Esophagus squamous epithelium (tissue), 5 donors: Measurements from ENCODE around the gene TCF12. TPM values are rescaled to one million over a fixed set of nuclear protein-coding genes. Genes with fewer than 3 reads are reported as not detected.

Experiments used
- DNase-seq: peaks from one replicate; lab custom pipeline; 2025; lab: John Stamatoyannopoulos, UW
- H3K27ac ChIP-seq, 4 donors: fragments of 200-600 bp; sonication (generic); one replicate each; pipeline ENCODE4 v1.5.1; 2016 to 2019; ENCODE audit warnings: mild to moderate bottlenecking in 1 of 4
- H3K27me3 ChIP-seq, 4 donors: fragments of 200-600 bp; sonication (generic); 1 replicate in 3 of 4; 2 replicates in 1 of 4; pipeline versions ENCODE4 v1.5.1 to v1.6.0; 2017 to 2021; ENCODE audit warnings: antibody characterized with exemption in 1 of 4
- H3K36me3 ChIP-seq, 3 donors: fragments of 200-600 bp; sonication (generic); one replicate each; pipeline ENCODE4 v1.5.1; 2016 to 2019
- H3K4me1 ChIP-seq, 3 donors: fragments of 200-600 bp; sonication (generic); one replicate each; pipeline ENCODE4 v1.5.1; 2017 to 2019
- H3K4me3 ChIP-seq, 4 donors: fragments of 200-600 bp; sonication (generic); 1 replicate in 3 of 4; 2 replicates in 1 of 4; pipeline ENCODE4 v1.5.1; 2016 to 2019; ENCODE audit warnings: mild to moderate bottlenecking in 2 of 4, moderate library complexity in 1 of 4
- H3K9me3 ChIP-seq, 3 donors: fragments of 200-600 bp; sonication (generic); one replicate each; pipeline ENCODE4 v1.5.1; 2016 to 2019
- POLR2A ChIP-seq, 4 donors: fragments of 450-650 bp; IDR thresholded peaks; one replicate each; pipeline ENCODE4 v1.6.1; 2017; ENCODE audit warnings: antibody characterized with exemption in 4 of 4, mild to moderate bottlenecking in 4 of 4, moderate library complexity in 3 of 4
- WGBS, 2 donors: methylation state at CpG; one replicate each; pipeline ENCODE4 v1.1.5; 2018; 5-methylcytosine and 5-hydroxymethylcytosine counted together
- intact Hi-C: fragments of 100-400 bp; cut with DNase I; formaldehyde crosslinking; loops from one replicate; pipeline ENCODE4 v1.15.0; 2022
- total RNA-seq, 4 donors: library from RNA; depleted of rRNA; stranded (reverse); fragments of >200 nt; gene quantifications; one replicate each; pipeline ENCODE4 v1.1.0, GENCODE V29; 2016
- TF ChIP-seq, protein P1 (sequence below), 6 experiments: fragments of 450-650 bp in 4 of 6; fragments of 200-600 bp in 2 of 6; sonication (generic) in 2 of 6; IDR thresholded peaks; one replicate each; pipeline ENCODE4 v1.5.1; 2016 to 2019; ENCODE audit warnings: antibody characterized with exemption in 6 of 6, mild to moderate bottlenecking in 4 of 6, moderate library complexity in 4 of 6
- donor health status: DM: yes; HTN: yes; CAD: no.

Gene TCF12
- total RNA-seq, 4 donors from 2014 or later: 28.5 to 90.4 (median 51.3) TPM

DNA sequence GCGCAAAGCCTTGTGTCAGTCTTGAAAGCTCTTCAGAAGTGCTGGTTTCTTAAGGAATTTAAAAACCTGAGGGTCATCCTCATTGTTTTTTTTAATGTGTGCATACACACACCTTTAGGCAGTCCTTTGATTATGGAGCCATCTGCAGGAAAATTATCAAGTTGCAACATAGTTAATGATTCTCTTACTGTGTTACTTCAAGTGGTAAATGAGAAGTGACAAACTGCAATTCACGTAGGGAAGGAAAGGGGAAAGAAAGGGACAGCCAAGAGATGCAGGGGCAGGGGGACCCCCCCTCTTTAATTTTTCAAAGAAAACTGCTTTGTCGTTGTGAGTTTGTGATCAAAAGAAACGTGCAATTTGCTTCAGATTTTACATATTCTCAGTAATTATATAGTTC is 295.4 kb downstream of the TCF12 start:
- intact Hi-C loops: no loop called here
- DNase-seq: no peak
- TF ChIP-seq POLR2A (IDR thresholded peaks at IDR 0.05): no peak
- TF ChIP-seq, protein P1, sequence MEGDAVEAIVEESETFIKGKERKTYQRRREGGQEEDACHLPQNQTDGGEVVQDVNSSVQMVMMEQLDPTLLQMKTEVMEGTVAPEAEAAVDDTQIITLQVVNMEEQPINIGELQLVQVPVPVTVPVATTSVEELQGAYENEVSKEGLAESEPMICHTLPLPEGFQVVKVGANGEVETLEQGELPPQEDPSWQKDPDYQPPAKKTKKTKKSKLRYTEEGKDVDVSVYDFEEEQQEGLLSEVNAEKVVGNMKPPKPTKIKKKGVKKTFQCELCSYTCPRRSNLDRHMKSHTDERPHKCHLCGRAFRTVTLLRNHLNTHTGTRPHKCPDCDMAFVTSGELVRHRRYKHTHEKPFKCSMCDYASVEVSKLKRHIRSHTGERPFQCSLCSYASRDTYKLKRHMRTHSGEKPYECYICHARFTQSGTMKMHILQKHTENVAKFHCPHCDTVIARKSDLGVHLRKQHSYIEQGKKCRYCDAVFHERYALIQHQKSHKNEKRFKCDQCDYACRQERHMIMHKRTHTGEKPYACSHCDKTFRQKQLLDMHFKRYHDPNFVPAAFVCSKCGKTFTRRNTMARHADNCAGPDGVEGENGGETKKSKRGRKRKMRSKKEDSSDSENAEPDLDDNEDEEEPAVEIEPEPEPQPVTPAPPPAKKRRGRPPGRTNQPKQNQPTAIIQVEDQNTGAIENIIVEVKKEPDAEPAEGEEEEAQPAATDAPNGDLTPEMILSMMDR (IDR thresholded peaks at IDR 0.05): peak in 5 of 6 experiments; percentile 27 to 47 (median 32)
- no peaks in the 10 kb centered on the region for H3K27me3 ChIP-seq
- H3K4me3 ChIP-seq: no peak overlapping the region
- no peaks in the 10 kb centered on the region for H3K36me3 ChIP-seq
- H3K9me3 ChIP-seq: no peaks in the 10 kb centered on the region
- WGBS, 2 donors: 42 to 46% methylated on average over 4 of the region's 4 CpGs
- no peak overlapping the region for H3K27ac ChIP-seq
- H3K4me1 ChIP-seq: peaks cover 0 to 44% (median 18%) of the 10 kb centered on the region in 3 donors

DNA sequence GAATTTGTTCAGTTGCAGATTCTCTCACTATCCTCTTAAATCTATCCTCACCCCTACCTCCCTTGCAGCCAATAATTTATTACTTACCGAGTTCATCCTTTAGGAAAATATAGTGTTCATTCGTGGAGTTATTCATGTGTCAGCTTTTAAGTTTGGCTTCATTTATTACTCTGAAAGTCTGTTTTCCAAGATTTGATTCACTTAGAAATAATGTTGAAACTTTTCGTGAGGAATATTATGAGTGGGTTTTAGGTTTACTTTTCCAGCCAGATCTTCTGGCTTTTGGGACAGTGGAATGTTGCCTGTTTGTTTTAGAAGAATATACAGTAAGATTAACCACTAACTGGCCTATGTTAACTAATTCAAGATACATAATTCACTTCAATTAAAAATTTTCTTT is 296.9 kb downstream of the TCF12 start:
- TF ChIP-seq, protein P1 (IDR thresholded peaks at IDR 0.05): no peak
- WGBS, 2 donors: 28 to 30% methylated on average over 3 of the region's 3 CpGs
- intact Hi-C loops: no loop called here
- H3K4me3 ChIP-seq: no peak overlapping the region
- no peak for DNase-seq
- peaks cover 0 to 56% (median 18%) of the 10 kb centered on the region in 3 donors for H3K4me1 ChIP-seq
- no peaks in the 10 kb centered on the region for H3K9me3 ChIP-seq
- no peaks in the 10 kb centered on the region for H3K36me3 ChIP-seq
- no peaks in the 10 kb centered on the region for H3K27me3 ChIP-seq
- peak overlapping the region in 1 of 4 donors; percentile 38 for H3K27ac ChIP-seq

DNA sequence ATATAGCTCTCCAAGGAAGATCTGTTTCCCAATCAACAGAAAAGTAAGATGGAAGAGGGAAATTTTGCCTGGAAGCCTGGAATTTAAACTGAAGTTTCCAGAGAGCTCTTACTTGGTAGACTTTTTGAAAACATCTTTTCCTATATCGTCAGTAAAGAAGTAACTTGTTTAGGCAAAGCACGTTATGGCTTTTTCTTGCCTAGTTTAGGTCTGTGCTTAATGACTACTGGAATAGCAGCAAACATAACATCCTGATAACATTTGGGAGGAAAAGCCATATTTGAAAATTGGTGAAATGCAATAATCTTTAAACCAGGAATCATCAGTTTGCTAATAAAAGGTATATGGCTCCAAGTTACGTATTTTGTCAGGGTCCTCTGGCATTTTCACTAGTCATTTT is 297.4 kb downstream of the TCF12 start:
- intact Hi-C loops: no loop called here
- H3K27ac ChIP-seq: peak overlapping the region in 1 of 4 donors; percentile 38
- no peak for TF ChIP-seq POLR2A (IDR thresholded peaks at IDR 0.05)
- TF ChIP-seq, protein P1 (IDR thresholded peaks at IDR 0.05): no peak
- no peak for DNase-seq
- WGBS, 2 donors: 47 to 56% methylated on average over 3 of the region's 3 CpGs
- no peaks in the 10 kb centered on the region for H3K9me3 ChIP-seq
- H3K4me1 ChIP-seq: peaks cover 0 to 56% (median 18%) of the 10 kb centered on the region in 3 donors
- H3K4me3 ChIP-seq: no peak overlapping the region
- no peaks in the 10 kb centered on the region for H3K36me3 ChIP-seq
- no peaks in the 10 kb centered on the region for H3K27me3 ChIP-seq

DNA sequence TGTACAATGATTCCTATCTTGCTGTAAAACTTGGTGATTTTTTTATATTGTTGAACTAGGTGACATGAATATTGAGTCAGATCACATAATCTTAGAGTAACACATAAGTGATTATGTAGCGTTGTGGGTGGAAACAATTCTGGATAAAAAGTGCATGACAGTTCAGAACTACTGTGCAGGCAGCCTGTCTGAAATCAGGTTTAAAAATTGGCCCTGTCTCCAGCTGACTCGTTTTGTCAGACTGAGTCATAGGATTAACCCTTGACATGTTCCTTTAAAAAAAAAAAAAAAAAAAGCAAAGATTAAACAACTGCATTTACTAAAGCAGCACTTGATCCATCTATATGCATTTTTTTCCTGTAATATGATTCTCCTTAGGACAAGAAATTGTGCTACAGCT is 297.8 kb downstream of the TCF12 start:
- TF ChIP-seq, protein P1 (IDR thresholded peaks at IDR 0.05): no peak
- TF ChIP-seq POLR2A (IDR thresholded peaks at IDR 0.05): no peak
- 14 to 19% methylated on average over 2 of the region's 2 CpGs for WGBS, 2 donors
- intact Hi-C loops: no loop called here
- DNase-seq: no peak
- Histone ChIP-seq H3K4me3 (no peak overlapping the region), H3K27ac (peak overlapping the region in 1 of 4 donors; percentile 38), H3K27me3 (no peaks in the 10 kb centered on the region), H3K36me3 (no peaks in the 10 kb centered on the region), H3K4me1 (peaks cover 0 to 56% (median 18%) of the 10 kb centered on the region in 3 donors), H3K9me3 (no peaks in the 10 kb centered on the region)

DNA sequence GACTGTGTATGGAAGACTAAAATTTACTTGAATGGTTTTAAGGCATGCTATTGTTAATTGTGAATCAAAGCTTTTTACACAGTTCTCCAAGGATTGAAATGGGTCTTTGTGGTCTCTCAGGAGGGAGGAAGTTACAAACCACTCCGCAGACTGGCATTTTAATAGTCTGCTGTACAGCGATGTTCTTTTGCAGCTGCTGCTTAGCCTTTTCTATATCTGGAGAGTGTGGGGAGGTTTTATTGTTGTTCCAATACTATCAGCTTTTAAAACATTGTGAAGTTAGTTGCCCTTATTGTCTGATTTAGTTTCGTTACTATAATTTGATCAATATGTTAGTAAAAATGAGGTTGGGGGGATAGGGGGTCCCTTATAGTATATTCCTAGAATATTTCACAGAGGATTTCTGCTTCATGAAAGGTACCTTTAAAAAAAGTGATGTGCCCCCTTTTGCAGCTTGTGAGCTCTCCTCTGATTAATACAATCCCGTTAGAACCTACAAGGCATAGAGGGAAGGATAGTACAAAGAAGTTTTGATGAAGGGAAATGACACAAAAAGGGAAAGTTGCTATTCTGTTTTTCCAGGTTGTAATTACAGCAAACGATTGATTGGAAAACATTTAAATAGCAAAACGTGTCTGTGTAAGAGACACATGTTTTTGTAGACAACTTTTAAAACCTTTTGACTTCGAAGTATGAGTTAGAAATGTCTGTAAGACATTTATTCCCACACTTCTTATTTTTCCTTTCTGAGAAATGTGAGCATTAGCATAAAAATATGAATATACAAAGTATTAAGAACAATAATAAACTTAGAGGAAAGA is 299.5 kb downstream of the TCF12 start:
- Histone ChIP-seq H3K4me3 (peak overlapping the region in 1 of 4 donors; percentile 1), H3K27ac (peak overlapping the region in 2 of 4 donors; percentile 1 to 22), H3K4me1 (peaks cover 0 to 56% (median 18%) of the 10 kb centered on the region in 3 donors), H3K9me3 (no peaks in the 10 kb centered on the region), H3K36me3 (no peaks in the 10 kb centered on the region), H3K27me3 (no peaks in the 10 kb centered on the region)
- no peak for DNase-seq
- intact Hi-C loops: no loop called here
- 56 to 62% methylated on average over 7 of the region's 7 CpGs for WGBS, 2 donors
- no peak for TF ChIP-seq POLR2A (IDR thresholded peaks at IDR 0.05)
- TF ChIP-seq, protein P1 (IDR thresholded peaks at IDR 0.05): no peak
